Astrocyte (in vitro differentiated cells and primary cell): ENCODE data around the gene CLEC2D.

Experiments
- CTCF ChIP-seq: IDR thresholded peaks from 2 replicates; pipeline ENCODE4 v1.5.1; 2011; ENCODE audit warnings: low read depth, mild to moderate bottlenecking, inconsistent platforms, low read length, moderate library complexity; ENCODE audit not compliant: insufficient read depth
- EZH2 ChIP-seq: IDR thresholded peaks from 2 replicates; pipeline ENCODE4 v1.6.1; 2012; ENCODE audit warnings: mild to moderate bottlenecking, low read length, inconsistent platforms; ENCODE audit not compliant: insufficient read depth

- no peak for TF ChIP-seq CTCF
- TF ChIP-seq EZH2 = no peak
Measured at GRCh38 chr12:9745199-9745598, 75.7 kb downstream of the CLEC2D start.
